T1000 (cell line): Measurements from ENCODE around the gene TANGO6.

Experiments
- DNase-seq: peaks from one replicate; lab custom pipeline; 2025; ENCODE audit warnings: mixed read lengths; lab: John Stamatoyannopoulos, UW

The TANGO6 gene

GRCh38 chr16:68866933-68867332 is 23.6 kb downstream of the TANGO6 start:
- no peak for DNase-seq

GRCh38 chr16:68869492-68870088 is 26.3 kb downstream of the TANGO6 start:
- DNase-seq, result no peak

- DNase-seq, result no peak
Observed at GRCh38 chr16:68873635-68874471, 30.5 kb downstream of the TANGO6 start.

- no peak for DNase-seq
Observed at GRCh38 chr16:68875871-68876270, 32.5 kb downstream of the TANGO6 start.

GRCh38 chr16:68883685-68884084 is 40.4 kb downstream of the TANGO6 start:
- DNase-seq, result no peak

- DNase-seq, result no peak
Observed at GRCh38 chr16:68884401-68884800, 41.1 kb downstream of the TANGO6 start.

- DNase-seq, result no peak
Observed at GRCh38 chr16:68884861-68885720, 41.8 kb downstream of the TANGO6 start.

- DNase-seq, result no peak
Observed at GRCh38 chr16:68887107-68887506, 43.8 kb downstream of the TANGO6 start.

GRCh38 chr16:68889508-68890150 is 46.3 kb downstream of the TANGO6 start:
- DNase-seq, result no peak

- DNase-seq, result no peak
Observed at GRCh38 chr16:68892214-68892613, 48.9 kb downstream of the TANGO6 start.

- no peak for DNase-seq
Observed at GRCh38 chr16:68892898-68893297, 49.6 kb downstream of the TANGO6 start.

GRCh38 chr16:68893710-68894705 is 50.7 kb downstream of the TANGO6 start:
- DNase-seq, result no peak

- DNase-seq, result no peak
Observed at GRCh38 chr16:68894714-68895113, 51.4 kb downstream of the TANGO6 start.

GRCh38 chr16:68898026-68898425 is 54.7 kb downstream of the TANGO6 start:
- no peak for DNase-seq

- DNase-seq, result no peak
Observed at GRCh38 chr16:68900009-68900408, 56.7 kb downstream of the TANGO6 start.

GRCh38 chr16:68902003-68902968 is 59.0 kb downstream of the TANGO6 start:
- DNase-seq, result no peak

GRCh38 chr16:68902969-68903345 is 59.6 kb downstream of the TANGO6 start:
- no peak for DNase-seq

- no peak for DNase-seq
Observed at GRCh38 chr16:68907297-68907696, 64.0 kb downstream of the TANGO6 start.

GRCh38 chr16:68907781-68908181 is 64.5 kb downstream of the TANGO6 start:
- DNase-seq, result no peak
